HG03575 (cell line): ENCODE results near the gene CTTN.

Experiments
- ATAC-seq: cut with Tn5 transposase; IDR thresholded peaks from one replicate; pipeline ENCODE4 v1.9.1; 2021; ENCODE audit not compliant: unreplicated experiment, insufficient number of reproducible peaks, low FRiP score; ENCODE audit errors: extremely low read depth

The CTTN gene

GRCh38 chr11:70422692-70423522 lies 24.6 kb downstream of the CTTN start:
- no peak for ATAC-seq

GRCh38 chr11:70423523-70424505 lies 25.5 kb downstream of the CTTN start:
- no peak for ATAC-seq

GRCh38 chr11:70424765-70425344 lies 26.5 kb downstream of the CTTN start:
- ATAC-seq: no peak

- no peak for ATAC-seq
Observed at GRCh38 chr11:70427436-70427835, 29.1 kb downstream of the CTTN start.

- no peak for ATAC-seq
Observed at GRCh38 chr11:70428701-70429427, 30.5 kb downstream of the CTTN start.

- no peak for ATAC-seq
Observed at GRCh38 chr11:70429428-70429705, 31.0 kb downstream of the CTTN start.

GRCh38 chr11:70429724-70430521 lies 31.6 kb downstream of the CTTN start:
- no peak for ATAC-seq

GRCh38 chr11:70430671-70431574 lies 32.6 kb downstream of the CTTN start:
- ATAC-seq: no peak

GRCh38 chr11:70431611-70432010 lies 33.3 kb downstream of the CTTN start:
- no peak for ATAC-seq

- ATAC-seq: no peak
Observed at GRCh38 chr11:70432065-70432464, 33.7 kb downstream of the CTTN start.

- ATAC-seq: no peak
Observed at GRCh38 chr11:70432580-70432979, 34.3 kb downstream of the CTTN start.

- no peak for ATAC-seq
Observed at GRCh38 chr11:70433038-70433437, 34.7 kb downstream of the CTTN start.

GRCh38 chr11:70433526-70433925 lies 35.2 kb downstream of the CTTN start:
- ATAC-seq: no peak

- ATAC-seq: no peak
Observed at GRCh38 chr11:70433966-70434812, 35.9 kb downstream of the CTTN start.

- ATAC-seq: no peak
Observed at GRCh38 chr11:70434813-70435278, 36.5 kb downstream of the CTTN start.

GRCh38 chr11:70435361-70435760 lies 37.0 kb downstream of the CTTN start:
- no peak for ATAC-seq
